Measurements from ENCODE around the gene PTPRK. TPM values are rescaled to one million over a fixed set of nuclear protein-coding genes. Genes with fewer than 3 reads are reported as not detected.
A peak's percentile ranks its signal among the peaks of the same experiment; 100 is the strongest.

The PTPRK gene
- total and polyA plus RNA-seq, 8 donors: 57.0 to 90.4 (median 78.6) TPM

DNA sequence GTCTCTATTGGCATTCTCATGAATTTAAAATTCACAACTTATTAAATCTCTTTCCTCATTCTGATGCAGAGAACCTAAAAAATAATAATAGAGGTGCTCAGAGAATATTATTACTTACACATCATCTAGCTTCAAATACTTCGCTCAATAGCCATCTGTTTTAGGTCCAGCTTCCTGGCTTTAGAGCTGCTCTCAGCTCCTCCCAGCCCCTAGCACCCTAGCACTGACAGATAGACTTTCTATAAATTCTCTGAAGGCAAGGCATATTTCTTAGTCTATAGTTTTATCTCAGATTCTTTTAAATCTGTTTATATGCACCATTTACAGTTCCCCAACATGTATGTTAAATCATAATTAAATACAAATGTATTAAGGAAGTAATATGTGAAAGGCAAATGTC lies 281.3 kb downstream of the PTPRK start:
- Histone ChIP-seq H3K36me3 (no peaks in the 10 kb centered on the region), H3K4me1 (no peaks in the 10 kb centered on the region), H3K27me3 (no peaks in the 10 kb centered on the region), H3K27ac (no peak overlapping the region), H3K9me3 (no peaks in the 10 kb centered on the region), H3K4me3 (no peak overlapping the region)
- intact Hi-C loops (cut with DNase I): no loop called here
- TF ChIP-seq CTCF (IDR thresholded peaks at IDR 0.05): no peak
- ATAC-seq (no peak), DNase-seq (no peak)

- Histone ChIP-seq H3K36me3 (no peaks in the 10 kb centered on the region), H3K9me3 (no peaks in the 10 kb centered on the region), H3K27ac (no peak overlapping the region), H3K4me1 (no peaks in the 10 kb centered on the region), H3K4me3 (no peak overlapping the region), H3K27me3 (no peaks in the 10 kb centered on the region)
- intact Hi-C loops (cut with DNase I): no loop called here
- TF ChIP-seq CTCF (IDR thresholded peaks at IDR 0.05): no peak
- ATAC-seq: no peak
- no peak for DNase-seq
These were observed 282.2 kb downstream of the PTPRK start for GRCh38 chr6:128238225-128238624.

DNA sequence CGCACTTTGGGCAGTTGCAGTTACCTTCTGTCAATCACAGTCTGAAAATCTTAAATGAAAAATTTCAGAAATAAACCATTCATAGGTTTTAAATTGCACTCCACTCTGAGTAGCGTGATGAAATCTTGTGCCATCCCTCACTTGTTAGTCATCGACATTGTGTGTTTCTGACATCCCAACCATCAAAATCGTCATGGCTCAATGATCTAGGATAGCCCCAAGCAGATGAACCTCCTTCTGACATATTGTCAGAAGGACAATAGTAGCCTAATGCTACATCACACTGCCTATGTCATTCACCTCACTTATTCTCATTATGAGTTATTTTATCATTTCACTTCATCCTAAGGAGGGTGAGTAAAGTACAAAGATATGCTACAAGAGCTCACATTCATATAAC lies 284.8 kb downstream of the PTPRK start:
- H3K27ac ChIP-seq: no peak overlapping the region
- TF ChIP-seq CTCF (IDR thresholded peaks at IDR 0.05): no peak

DNA sequence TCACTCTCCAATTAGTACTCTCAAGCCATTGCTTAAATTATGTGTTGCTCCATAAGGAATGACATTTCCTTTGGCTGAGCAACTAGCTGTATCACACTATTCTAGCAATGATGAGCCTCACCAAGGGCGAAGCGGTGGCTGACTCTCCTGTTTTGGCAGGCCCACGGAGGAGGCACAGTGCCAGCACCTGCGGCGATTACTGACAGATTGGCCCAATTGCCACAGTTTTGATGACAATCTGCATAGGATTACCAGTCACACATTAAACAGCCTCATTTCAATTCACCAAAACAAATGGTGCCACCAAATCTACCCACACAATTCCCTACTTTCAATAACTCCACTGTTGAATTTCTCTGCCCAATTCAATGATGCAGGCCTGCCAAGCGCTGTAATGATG lies 286.9 kb downstream of the PTPRK start:
- Histone ChIP-seq H3K27ac (no peak overlapping the region), H3K4me1 (no peaks in the 10 kb centered on the region), H3K27me3 (no peaks in the 10 kb centered on the region), H3K4me3 (no peak overlapping the region), H3K36me3 (no peaks in the 10 kb centered on the region), H3K9me3 (no peaks in the 10 kb centered on the region)
- intact Hi-C loops (cut with DNase I): no loop called here
- TF ChIP-seq CTCF (IDR thresholded peaks at IDR 0.05): no peak
- ATAC-seq: no peak
- no peak for DNase-seq

More for the DNA sequence above, 284.8 kb downstream of the PTPRK start:
- DNase-seq: no peak
- Histone ChIP-seq H3K27me3 (no peaks in the 10 kb centered on the region), H3K9me3 (no peaks in the 10 kb centered on the region), H3K36me3 (no peaks in the 10 kb centered on the region), H3K4me3 (no peak overlapping the region), H3K4me1 (no peaks in the 10 kb centered on the region)
- intact Hi-C loops (cut with DNase I): no loop called here
- ATAC-seq: no peak

GRCh38 chr6:128230267-128230989 lies 290.0 kb downstream of the PTPRK start:
- TF ChIP-seq CTCF (IDR thresholded peaks at IDR 0.05): no peak
- ATAC-seq (peak; percentile 57), DNase-seq (no peak)
- intact Hi-C loops (cut with DNase I): no loop called here
- Histone ChIP-seq H3K9me3 (no peaks in the 10 kb centered on the region), H3K4me1 (no peaks in the 10 kb centered on the region), H3K27ac (no peak overlapping the region), H3K27me3 (no peaks in the 10 kb centered on the region), H3K4me3 (no peak overlapping the region), H3K36me3 (no peaks in the 10 kb centered on the region)

Measured in left lung (tissue), 10 donors.